ENCODE results near the gene COX4I1.

The COX4I1 gene

DNA sequence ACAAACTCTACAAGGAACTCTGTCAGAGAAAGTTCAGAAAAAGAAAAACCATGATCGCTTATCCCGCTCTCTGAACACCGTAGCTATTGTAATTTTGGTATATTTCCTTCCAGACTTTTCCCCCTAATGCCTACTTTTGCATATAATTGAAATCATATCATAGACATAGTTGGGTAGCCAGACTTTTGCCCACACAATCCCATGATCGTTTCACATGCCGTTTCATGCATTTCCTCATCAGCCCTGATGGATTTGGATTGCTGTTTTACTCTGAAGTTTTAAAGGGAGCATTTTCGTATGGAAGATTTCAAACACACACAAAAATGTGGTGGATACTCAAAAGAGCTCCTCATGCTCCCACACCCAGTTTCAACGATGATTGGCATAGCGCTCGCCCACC is 31.3 kb downstream of the COX4I1 start:
- no peak overlapping the region for H3K4me3 ChIP-seq (ENCODE audit: low read depth, low read length)
- TF ChIP-seq, protein P1, sequence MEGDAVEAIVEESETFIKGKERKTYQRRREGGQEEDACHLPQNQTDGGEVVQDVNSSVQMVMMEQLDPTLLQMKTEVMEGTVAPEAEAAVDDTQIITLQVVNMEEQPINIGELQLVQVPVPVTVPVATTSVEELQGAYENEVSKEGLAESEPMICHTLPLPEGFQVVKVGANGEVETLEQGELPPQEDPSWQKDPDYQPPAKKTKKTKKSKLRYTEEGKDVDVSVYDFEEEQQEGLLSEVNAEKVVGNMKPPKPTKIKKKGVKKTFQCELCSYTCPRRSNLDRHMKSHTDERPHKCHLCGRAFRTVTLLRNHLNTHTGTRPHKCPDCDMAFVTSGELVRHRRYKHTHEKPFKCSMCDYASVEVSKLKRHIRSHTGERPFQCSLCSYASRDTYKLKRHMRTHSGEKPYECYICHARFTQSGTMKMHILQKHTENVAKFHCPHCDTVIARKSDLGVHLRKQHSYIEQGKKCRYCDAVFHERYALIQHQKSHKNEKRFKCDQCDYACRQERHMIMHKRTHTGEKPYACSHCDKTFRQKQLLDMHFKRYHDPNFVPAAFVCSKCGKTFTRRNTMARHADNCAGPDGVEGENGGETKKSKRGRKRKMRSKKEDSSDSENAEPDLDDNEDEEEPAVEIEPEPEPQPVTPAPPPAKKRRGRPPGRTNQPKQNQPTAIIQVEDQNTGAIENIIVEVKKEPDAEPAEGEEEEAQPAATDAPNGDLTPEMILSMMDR (IDR thresholded peaks at IDR 0.05; ENCODE audit: low read depth, low read length, missing control alignments), result no peak
- in situ Hi-C loops (cut with HindIII; ENCODE audit: low sequenced_read_pairs), result loop anchor here (10.0 kb wide), 1 partner anchor 174 kb away; no protein-coding TSS in a partner anchor
- DNase-seq (ENCODE audit: low read depth), result no peak

GRCh38 chr16:85832570-85833218 is 33.2 kb downstream of the COX4I1 start:
- TF ChIP-seq, protein P1 (IDR thresholded peaks at IDR 0.05; ENCODE audit: low read depth, low read length, missing control alignments), result no peak
- no peak overlapping the region for H3K4me3 ChIP-seq (ENCODE audit: low read depth, low read length)
- DNase-seq (ENCODE audit: low read depth), result no peak
- in situ Hi-C loops (cut with HindIII; ENCODE audit: low sequenced_read_pairs), result loop anchor here (10.0 kb wide), 1 partner anchor 172 kb away; no protein-coding TSS in a partner anchor

DNA sequence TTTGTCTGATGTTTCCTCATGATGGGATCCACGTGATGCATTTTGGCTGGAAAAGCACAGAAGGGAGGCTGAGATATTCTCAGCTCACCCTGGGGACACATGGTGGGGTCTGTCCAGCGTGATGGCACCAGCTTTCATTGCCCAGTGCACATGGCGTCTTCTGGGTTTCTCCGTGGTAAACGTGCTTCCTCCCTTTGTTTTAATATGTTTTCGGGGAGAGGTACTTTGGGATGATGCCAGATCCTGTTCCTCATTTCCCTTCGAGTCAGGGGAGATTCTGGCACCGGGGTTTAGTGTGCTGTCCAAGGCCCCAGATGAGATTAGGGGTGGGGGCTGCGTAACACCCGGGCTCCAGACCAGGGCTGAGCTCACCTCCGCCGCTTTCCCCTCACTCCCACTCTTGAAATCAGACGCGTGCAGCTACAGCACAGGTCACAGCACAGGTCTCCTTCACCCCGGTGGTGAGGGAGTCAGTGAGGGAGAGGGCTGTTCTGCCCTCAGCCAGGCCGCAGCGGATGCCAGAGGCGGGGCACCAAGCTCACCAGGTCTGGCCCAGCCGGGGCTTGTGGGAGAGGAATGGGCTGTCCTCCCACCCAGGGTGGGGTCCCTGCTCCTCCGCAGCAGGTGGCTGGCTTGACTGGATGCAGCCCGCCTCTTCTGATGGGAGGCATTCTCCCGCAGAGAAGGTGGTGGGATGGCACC is 33.9 kb downstream of the COX4I1 start:
- H3K4me3 ChIP-seq (ENCODE audit: low read depth, low read length), result no peak overlapping the region
- TF ChIP-seq, protein P1 (IDR thresholded peaks at IDR 0.05; ENCODE audit: low read depth, low read length, missing control alignments), result no peak
- no peak for DNase-seq (ENCODE audit: low read depth)
- in situ Hi-C loops (cut with HindIII; ENCODE audit: low sequenced_read_pairs), result loop anchor here (10.0 kb wide), 1 partner anchor 171 kb away; no protein-coding TSS in a partner anchor

DNA sequence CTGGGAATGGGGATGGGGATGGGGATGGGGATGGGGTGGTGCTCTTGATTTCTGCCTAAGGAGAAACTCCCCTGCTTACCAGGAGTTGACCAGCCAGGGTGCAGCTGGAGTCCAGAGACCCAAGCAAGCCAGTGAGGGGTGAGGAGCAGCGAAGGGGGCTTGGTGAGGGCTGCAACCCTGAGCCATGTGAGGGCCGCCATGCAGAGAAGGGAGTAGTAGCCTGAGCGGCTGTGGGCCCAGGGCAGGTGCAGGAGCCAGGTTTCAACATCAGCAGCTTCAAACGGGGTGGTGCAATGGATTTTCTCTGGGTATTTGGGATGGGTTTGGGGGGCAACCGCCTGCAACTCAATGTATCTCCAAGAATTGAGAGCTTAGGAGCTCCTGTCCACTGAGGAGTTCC is 35.2 kb downstream of the COX4I1 start:
- no peak overlapping the region for H3K4me3 ChIP-seq (ENCODE audit: low read depth, low read length)
- no peak for DNase-seq (ENCODE audit: low read depth)
- in situ Hi-C loops (cut with HindIII; ENCODE audit: low sequenced_read_pairs), result loop anchor here (5.0 to 10.0 kb wide), 2 partner anchors 73 to 170 kb away; no protein-coding TSS in a partner anchor
- TF ChIP-seq, protein P1 (IDR thresholded peaks at IDR 0.05; ENCODE audit: low read depth, low read length, missing control alignments), result no peak

GRCh38 chr16:85835227-85835751 is 35.8 kb downstream of the COX4I1 start:
- TF ChIP-seq, protein P1 (IDR thresholded peaks at IDR 0.05; ENCODE audit: low read depth, low read length, missing control alignments), result no peak
- H3K4me3 ChIP-seq (ENCODE audit: low read depth, low read length), result no peak overlapping the region
- no peak for DNase-seq (ENCODE audit: low read depth)
- in situ Hi-C loops (cut with HindIII; ENCODE audit: low sequenced_read_pairs), result loop anchor here (5.0 to 10.0 kb wide), 2 partner anchors 72 to 170 kb away; no protein-coding TSS in a partner anchor

DNA sequence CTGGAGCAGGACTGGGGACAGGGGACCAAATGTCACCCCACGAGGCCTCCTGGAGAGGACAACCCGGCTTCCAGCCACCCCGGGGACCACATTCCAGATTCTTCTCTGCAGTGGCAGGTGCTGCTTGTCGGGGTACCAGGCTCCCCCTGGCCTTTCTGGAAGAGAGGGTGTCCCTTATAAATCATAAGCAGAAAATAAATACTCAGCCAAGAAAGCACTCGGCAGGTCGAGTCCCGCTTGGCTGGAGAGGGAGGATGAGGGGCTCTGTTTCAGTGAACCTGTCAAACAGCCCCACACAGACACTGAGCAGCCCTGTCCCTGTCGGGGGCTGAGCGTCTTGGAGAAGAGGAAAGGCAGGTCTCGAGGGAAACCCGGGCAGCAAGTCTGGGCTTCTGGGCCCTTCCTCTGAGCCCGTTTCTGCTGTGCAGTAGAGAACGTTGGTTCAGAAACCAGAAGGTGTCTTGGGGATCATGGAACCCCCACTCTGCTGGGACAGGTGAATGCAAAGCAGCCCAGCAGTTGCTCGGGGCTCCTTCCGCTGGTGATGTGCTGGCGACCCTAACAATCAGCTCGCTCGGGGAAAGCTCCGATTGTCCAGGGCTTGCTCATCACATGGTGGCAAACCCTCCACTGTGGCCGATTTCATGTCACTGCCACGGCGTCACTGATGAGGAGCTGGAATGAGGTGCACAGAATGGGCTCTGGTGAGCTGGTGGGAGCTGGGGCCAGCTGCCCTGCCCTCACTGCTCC is 36.6 kb downstream of the COX4I1 start:
- TF ChIP-seq, protein P1 (IDR thresholded peaks at IDR 0.05; ENCODE audit: low read depth, low read length, missing control alignments), result no peak
- no peak overlapping the region for H3K4me3 ChIP-seq (ENCODE audit: low read depth, low read length)
- no peak for DNase-seq (ENCODE audit: low read depth)
- in situ Hi-C loops (cut with HindIII; ENCODE audit: low sequenced_read_pairs), result loop anchor here (5.0 to 10.0 kb wide), 2 partner anchors 71 to 169 kb away; no protein-coding TSS in a partner anchor
